ENCODE results near the gene RYR3. TPM values are rescaled to one million over a fixed set of nuclear protein-coding genes. Genes with fewer than 3 reads are reported as not detected.

The RYR3 gene
- 0.10 TPM for total RNA-seq

- Histone ChIP-seq H3K27me3 (ENCODE audit: insufficient read depth, low read length) (peaks cover 42% of the 10 kb centered on the region), H3K4me3 (ENCODE audit: low read length) (no peak within 1 kb of the TSS), H3K4me1 (ENCODE audit: insufficient read depth, low read length) (no peaks in the 10 kb centered on the region), H3K9me3 (ENCODE audit: low read depth, low read length) (no peaks in the 10 kb centered on the region)
Observed at GRCh38 chr15:33310481-33311311, at the start of gene RYR3. Gene RYR3 (plus strand): TSS chr15:33310967. CDS start chr15:33311046, 79 bp downstream.

DNA sequence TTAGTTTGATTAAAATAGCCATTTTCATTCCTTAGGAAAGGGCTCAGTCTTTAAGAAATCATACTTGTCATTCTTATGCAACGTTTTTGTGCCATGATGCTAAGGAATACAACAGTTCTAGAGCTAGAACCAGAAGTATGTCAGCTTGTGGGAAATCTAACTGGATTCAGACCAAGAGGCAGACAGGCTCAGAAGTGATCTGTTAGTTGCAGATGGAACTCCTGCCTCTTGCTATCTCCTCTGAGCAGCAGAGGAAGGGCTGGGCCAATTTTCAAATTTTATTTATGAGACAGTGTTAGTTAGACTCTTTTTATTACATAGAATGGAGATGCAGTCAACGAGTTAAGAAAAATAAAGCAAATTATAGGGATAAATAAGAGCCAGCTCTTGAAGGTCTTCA, 48.5 kb upstream of the RYR3 start:
- no peaks in the 10 kb centered on the region for H3K4me1 ChIP-seq (ENCODE audit: insufficient read depth, low read length)
- no peak overlapping the region for H3K4me3 ChIP-seq (ENCODE audit: low read length)
- no peaks in the 10 kb centered on the region for H3K9me3 ChIP-seq (ENCODE audit: low read depth, low read length)
- no peaks in the 10 kb centered on the region for H3K27me3 ChIP-seq (ENCODE audit: insufficient read depth, low read length)

- no peaks in the 10 kb centered on the region for H3K4me1 ChIP-seq (ENCODE audit: insufficient read depth, low read length)
- H3K4me3 ChIP-seq (ENCODE audit: low read length): no peak overlapping the region
- no peaks in the 10 kb centered on the region for H3K9me3 ChIP-seq (ENCODE audit: low read depth, low read length)
- peaks cover 5% of the 10 kb centered on the region for H3K27me3 ChIP-seq (ENCODE audit: insufficient read depth, low read length)
Observed at GRCh38 chr15:33277689-33278088, 33.1 kb upstream of the RYR3 start.

DNA sequence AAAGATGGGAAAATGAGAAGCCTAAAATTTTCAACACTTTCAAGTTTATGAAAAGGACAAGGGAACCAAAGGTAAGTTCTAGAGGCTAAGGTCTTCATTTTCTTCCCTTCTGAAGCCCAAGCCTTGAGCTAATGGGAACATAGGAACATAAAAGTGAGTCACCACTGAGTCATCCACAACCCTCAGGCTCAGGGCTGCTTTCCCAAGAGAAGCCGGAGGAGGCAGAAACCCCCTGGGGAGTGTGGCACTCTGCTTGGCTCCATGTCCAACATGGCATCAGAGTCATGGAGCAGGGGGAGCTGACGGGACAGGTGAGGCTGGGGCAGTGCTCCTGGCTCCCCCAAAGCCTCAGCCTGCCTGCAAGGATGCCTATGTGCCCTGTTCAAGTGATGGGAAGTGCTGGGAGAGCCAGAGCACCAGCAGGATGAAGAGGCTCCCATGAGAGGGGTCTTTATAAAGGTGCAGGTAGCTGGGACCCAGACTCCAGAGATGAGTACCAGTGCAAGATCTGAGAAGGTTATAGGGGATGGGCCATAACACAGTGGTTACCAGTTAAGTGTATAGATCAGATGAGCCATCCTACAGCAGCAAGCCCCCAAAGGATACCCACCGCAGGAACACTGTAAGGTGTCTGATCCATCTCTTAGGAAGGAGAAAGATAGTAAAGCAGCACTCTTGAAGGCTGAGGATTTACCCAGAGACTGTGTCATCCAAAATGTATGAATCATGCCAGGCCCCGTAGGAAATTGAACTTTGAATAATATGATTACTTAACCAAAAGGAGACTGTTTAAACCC, 31.8 kb upstream of the RYR3 start:
- Histone ChIP-seq H3K9me3 (ENCODE audit: low read depth, low read length) (no peaks in the 10 kb centered on the region), H3K27me3 (ENCODE audit: insufficient read depth, low read length) (peaks cover 5% of the 10 kb centered on the region), H3K4me3 (ENCODE audit: low read length) (no peak overlapping the region), H3K4me1 (ENCODE audit: insufficient read depth, low read length) (no peaks in the 10 kb centered on the region)

- Histone ChIP-seq H3K9me3 (ENCODE audit: low read depth, low read length) (no peaks in the 10 kb centered on the region), H3K27me3 (ENCODE audit: insufficient read depth, low read length) (peaks cover 2% of the 10 kb centered on the region), H3K4me1 (ENCODE audit: insufficient read depth, low read length) (no peaks in the 10 kb centered on the region), H3K4me3 (ENCODE audit: low read length) (no peak overlapping the region)
Observed at GRCh38 chr15:33279613-33280205, 31.1 kb upstream of the RYR3 start.

DNA sequence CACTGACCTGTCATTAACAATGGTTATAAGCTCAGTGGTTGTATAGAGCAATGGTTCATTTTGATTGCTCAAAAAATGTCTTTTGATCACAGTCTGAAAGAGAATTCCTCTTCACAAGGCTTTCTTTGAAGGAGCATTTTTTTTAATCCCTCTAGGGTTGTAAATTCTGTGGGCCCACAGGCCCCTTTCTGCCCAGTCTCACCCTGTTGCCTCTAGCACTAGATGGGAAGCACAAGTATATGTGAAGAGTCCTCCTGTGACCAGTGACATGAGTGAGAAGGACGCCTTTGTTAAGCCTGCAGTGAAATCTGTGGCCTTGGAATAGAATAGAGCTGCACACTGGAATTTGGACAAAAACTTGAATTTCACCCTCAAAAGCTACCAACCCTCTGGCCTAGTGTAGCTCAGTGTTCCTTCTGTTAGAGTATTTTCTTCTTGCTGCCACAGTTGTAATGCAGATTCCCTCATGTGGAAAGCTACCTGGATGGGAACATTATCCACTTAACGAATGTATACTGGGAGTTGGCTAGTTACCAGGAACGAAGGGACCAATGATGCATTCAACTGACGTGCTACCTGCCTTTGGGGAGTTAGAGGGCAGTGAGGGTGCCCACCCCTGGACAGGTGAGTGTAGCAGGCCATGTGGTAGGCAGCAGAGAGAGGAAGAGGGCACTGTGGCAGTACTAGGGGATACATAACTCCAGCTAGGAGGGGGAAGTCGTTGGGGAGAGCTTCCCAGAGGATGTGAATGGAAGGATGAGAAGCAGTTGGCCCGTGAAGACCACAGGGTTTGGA, 28.3 kb upstream of the RYR3 start:
- Histone ChIP-seq H3K4me1 (ENCODE audit: insufficient read depth, low read length) (no peaks in the 10 kb centered on the region), H3K27me3 (ENCODE audit: insufficient read depth, low read length) (no peaks in the 10 kb centered on the region), H3K9me3 (ENCODE audit: low read depth, low read length) (no peaks in the 10 kb centered on the region), H3K4me3 (ENCODE audit: low read length) (no peak overlapping the region)

GRCh38 chr15:33283576-33283975, 27.2 kb upstream of the RYR3 start:
- Histone ChIP-seq H3K4me1 (ENCODE audit: insufficient read depth, low read length) (no peaks in the 10 kb centered on the region), H3K27me3 (ENCODE audit: insufficient read depth, low read length) (no peaks in the 10 kb centered on the region), H3K9me3 (ENCODE audit: low read depth, low read length) (no peaks in the 10 kb centered on the region), H3K4me3 (ENCODE audit: low read length) (no peak overlapping the region)

- Histone ChIP-seq H3K27me3 (ENCODE audit: insufficient read depth, low read length) (no peaks in the 10 kb centered on the region), H3K4me3 (ENCODE audit: low read length) (no peak overlapping the region), H3K9me3 (ENCODE audit: low read depth, low read length) (no peaks in the 10 kb centered on the region), H3K4me1 (ENCODE audit: insufficient read depth, low read length) (no peaks in the 10 kb centered on the region)
Observed at GRCh38 chr15:33284336-33284735, 26.4 kb upstream of the RYR3 start.

GRCh38 chr15:33292717-33293307, 18.0 kb upstream of the RYR3 start:
- H3K4me3 ChIP-seq (ENCODE audit: low read length): no peak overlapping the region
- H3K4me1 ChIP-seq (ENCODE audit: insufficient read depth, low read length): no peaks in the 10 kb centered on the region
- no peaks in the 10 kb centered on the region for H3K9me3 ChIP-seq (ENCODE audit: low read depth, low read length)
- H3K27me3 ChIP-seq (ENCODE audit: insufficient read depth, low read length): peaks cover 3% of the 10 kb centered on the region

GRCh38 chr15:33293713-33294334, 16.9 kb upstream of the RYR3 start:
- no peaks in the 10 kb centered on the region for H3K4me1 ChIP-seq (ENCODE audit: insufficient read depth, low read length)
- peaks cover 3% of the 10 kb centered on the region for H3K27me3 ChIP-seq (ENCODE audit: insufficient read depth, low read length)
- no peaks in the 10 kb centered on the region for H3K9me3 ChIP-seq (ENCODE audit: low read depth, low read length)
- H3K4me3 ChIP-seq (ENCODE audit: low read length): no peak overlapping the region

DNA sequence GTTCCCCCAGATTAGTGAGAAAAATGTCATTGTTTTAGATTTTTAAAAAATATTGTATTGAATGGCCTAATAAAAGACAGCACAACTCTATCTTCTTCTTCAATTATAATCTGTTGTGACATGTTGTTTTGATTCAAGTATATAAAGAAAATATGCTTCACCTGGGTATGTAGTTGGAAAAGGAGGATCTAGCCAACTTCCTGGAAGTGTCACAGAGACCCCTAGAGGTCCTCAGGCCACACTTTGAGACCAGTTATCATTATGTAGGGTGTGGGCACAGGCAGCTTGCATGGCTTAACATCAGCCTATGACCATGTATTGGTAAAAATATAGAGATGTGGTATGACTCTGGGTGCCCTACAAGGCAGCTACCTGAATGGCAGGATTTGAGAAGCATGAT, 14.7 kb upstream of the RYR3 start:
- H3K9me3 ChIP-seq (ENCODE audit: low read depth, low read length): no peaks in the 10 kb centered on the region
- peaks cover 2% of the 10 kb centered on the region for H3K27me3 ChIP-seq (ENCODE audit: insufficient read depth, low read length)
- H3K4me1 ChIP-seq (ENCODE audit: insufficient read depth, low read length): no peaks in the 10 kb centered on the region
- H3K4me3 ChIP-seq (ENCODE audit: low read length): no peak overlapping the region

- no peak overlapping the region for H3K4me3 ChIP-seq (ENCODE audit: low read length)
- no peaks in the 10 kb centered on the region for H3K9me3 ChIP-seq (ENCODE audit: low read depth, low read length)
- no peaks in the 10 kb centered on the region for H3K4me1 ChIP-seq (ENCODE audit: insufficient read depth, low read length)
- H3K27me3 ChIP-seq (ENCODE audit: insufficient read depth, low read length): no peaks in the 10 kb centered on the region
Observed at GRCh38 chr15:33296856-33297255, 13.9 kb upstream of the RYR3 start.

DNA sequence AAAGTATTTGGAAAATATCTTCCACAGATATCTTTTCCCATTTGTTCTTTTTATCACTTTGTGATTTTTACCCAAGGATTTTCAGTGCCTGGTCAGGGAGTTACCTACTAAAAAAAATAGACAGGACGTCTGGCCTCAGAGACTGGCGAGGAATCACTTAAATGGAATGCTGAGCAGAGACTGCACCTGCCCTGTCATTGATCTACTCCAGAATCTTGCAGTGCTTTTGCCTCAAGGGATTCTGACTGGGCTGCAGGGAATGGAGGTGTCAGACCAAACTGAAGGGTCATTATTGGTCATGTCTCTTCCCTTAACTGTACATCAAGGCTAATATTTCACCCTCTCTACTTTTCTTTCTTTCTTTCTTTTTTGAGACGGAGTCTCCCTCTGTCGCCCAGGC, 12.1 kb upstream of the RYR3 start:
- H3K9me3 ChIP-seq (ENCODE audit: low read depth, low read length): no peaks in the 10 kb centered on the region
- no peaks in the 10 kb centered on the region for H3K4me1 ChIP-seq (ENCODE audit: insufficient read depth, low read length)
- peaks cover 4% of the 10 kb centered on the region for H3K27me3 ChIP-seq (ENCODE audit: insufficient read depth, low read length)
- no peak overlapping the region for H3K4me3 ChIP-seq (ENCODE audit: low read length)

- H3K4me1 ChIP-seq (ENCODE audit: insufficient read depth, low read length): no peaks in the 10 kb centered on the region
- no peak overlapping the region for H3K4me3 ChIP-seq (ENCODE audit: low read length)
- H3K27me3 ChIP-seq (ENCODE audit: insufficient read depth, low read length): peaks cover 27% of the 10 kb centered on the region
- no peaks in the 10 kb centered on the region for H3K9me3 ChIP-seq (ENCODE audit: low read depth, low read length)
Observed at GRCh38 chr15:33304924-33305323, 5.8 kb upstream of the RYR3 start.

Data from mononuclear cell (primary cell).